Panc1 (cell line): ENCODE results near the gene ARID4B. TPM values are rescaled to one million over a fixed set of nuclear protein-coding genes. Genes with fewer than 3 reads are reported as not detected.
"Not testable (repeated sequence)": the region's sequence is repeated elsewhere in the genome, so short reads cannot be mapped to it uniquely, and the experiment has no call there.

ENCODE experiments used
- ATAC-seq: fragments of 200-7000 bp; cut with Tn5 transposase; 2 replicates; pipeline ENCODE4 v1.9.1; 2020; ENCODE audit warnings: mild to moderate bottlenecking, moderate library complexity
- BruUV-seq: library from RNA; stranded (reverse); fragments of 400-500 nt; replicated peaks from 2 replicates; lab custom pipeline; 2021; lab: Mats Ljungman, UMichigan
- CTCF ChIA-PET: fragments of 300-600 bp; sonication (Branson Sonifier 250); formaldehyde crosslinking; loops from one replicate; lab custom pipeline; 2022; ENCODE audit warnings: antibody characterized with exemption; lab: Charles Lee
- POLR2A ChIA-PET: fragments of 300-600 bp; sonication (Branson Sonifier 250); formaldehyde crosslinking; loops from one replicate; lab custom pipeline; 2022; ENCODE audit warnings: antibody characterized with exemption; lab: Charles Lee
- DNase-seq: peaks from one replicate; pipeline ENCODE4 v3.0.0-alpha.2; 2010; ENCODE audit warnings: low read depth, low spot score
- H3K27ac ChIP-seq: 2 replicates; pipeline ENCODE4 v1.5.1; 2011; ENCODE audit warnings: mild to moderate bottlenecking, low read length, inconsistent platforms
- H3K27me3 ChIP-seq: fragments of 200-500 bp; sonication (Bioruptor generic); 2 replicates; pipeline ENCODE4 v1.6.0; 2014; ENCODE audit warnings: low read length, inconsistent platforms; ENCODE audit not compliant: control insufficient read depth, insufficient read depth
- H3K36me3 ChIP-seq: fragments of 200-500 bp; sonication (Bioruptor generic); 2 replicates; pipeline ENCODE4 v1.5.1; 2014; ENCODE audit warnings: inconsistent platforms, mild to moderate bottlenecking, low read length, moderate library complexity; ENCODE audit not compliant: control insufficient read depth, insufficient read depth
- H3K4me1 ChIP-seq: 2 replicates; pipeline ENCODE4 v1.5.1; 2011; ENCODE audit warnings: inconsistent platforms, mild to moderate bottlenecking, low read length, moderate library complexity; ENCODE audit not compliant: control insufficient read depth, insufficient read depth
- H3K4me3 ChIP-seq, 2 experiments: 2 replicates each; pipeline ENCODE4 v1.5.1; 2011 to 2012; ENCODE audit warnings: low read depth in 2 of 2, low read length in 2 of 2, mild to moderate bottlenecking in 2 of 2, inconsistent platforms in 1 of 2, moderate library complexity in 1 of 2
- H3K9me3 ChIP-seq: fragments of 200-500 bp; sonication (Bioruptor generic); 2 replicates; pipeline ENCODE4 v1.5.1; 2014; ENCODE audit warnings: low read depth, mild to moderate bottlenecking, inconsistent platforms, low read length, moderate library complexity; ENCODE audit not compliant: control insufficient read depth, insufficient read depth
- POLR2AphosphoS5 ChIP-seq: IDR thresholded peaks from 2 replicates; pipeline ENCODE4 v1.6.1; 2012; ENCODE audit warnings: mild to moderate bottlenecking, low read depth, low read length, moderate library complexity
- SIN3A ChIP-seq: IDR thresholded peaks from 2 replicates; pipeline ENCODE4 v1.6.1; 2012; ENCODE audit warnings: low read depth, mild to moderate bottlenecking, low read length, moderate library complexity, borderline replicate concordance; ENCODE audit not compliant: insufficient read depth
- TCF7L2 ChIP-seq: IDR thresholded peaks from 2 replicates; pipeline ENCODE4 v1.6.1; 2011; ENCODE audit warnings: mild to moderate bottlenecking, low read depth, low read length, inconsistent platforms
- in situ Hi-C: cut with HindIII; loops from 2 replicates; pipeline ENCODE4 v1.10.0; 2016; ENCODE audit warnings: low sequenced_read_pairs, low pct_unique_long_range_greater_than_20kb
- intact Hi-C: fragments of 100-400 bp; cut with micrococcal nuclease; formaldehyde crosslinking; loops from one replicate; pipeline ENCODE4 v1.10.0; 2022; ENCODE audit not compliant: unreplicated experiment
- total RNA-seq: library from RNA; stranded (reverse); gene quantifications from one replicate; pipeline ENCODE4 v1.2.1, GENCODE V29; 2021; ENCODE audit not compliant: unreplicated experiment
- TF ChIP-seq, protein P1 (sequence below): fragments of 450-650 bp; IDR thresholded peaks from 2 replicates; pipeline ENCODE4 v1.5.1; 2017; ENCODE audit warnings: mild to moderate bottlenecking
- TF ChIP-seq, protein P2 (sequence below), 2 experiments: IDR thresholded peaks; 2 replicates each; pipeline ENCODE4 v1.6.1; 2011 to 2012; ENCODE audit warnings: low read depth in 2 of 2, control low read depth in 1 of 2, low read length in 1 of 2, mild to moderate bottlenecking in 1 of 2, moderate library complexity in 1 of 2; ENCODE audit not compliant: insufficient read depth in 1 of 2

The ARID4B gene
- total RNA-seq, 1 experiment from 2014 or later: 37.5 TPM

DNA sequence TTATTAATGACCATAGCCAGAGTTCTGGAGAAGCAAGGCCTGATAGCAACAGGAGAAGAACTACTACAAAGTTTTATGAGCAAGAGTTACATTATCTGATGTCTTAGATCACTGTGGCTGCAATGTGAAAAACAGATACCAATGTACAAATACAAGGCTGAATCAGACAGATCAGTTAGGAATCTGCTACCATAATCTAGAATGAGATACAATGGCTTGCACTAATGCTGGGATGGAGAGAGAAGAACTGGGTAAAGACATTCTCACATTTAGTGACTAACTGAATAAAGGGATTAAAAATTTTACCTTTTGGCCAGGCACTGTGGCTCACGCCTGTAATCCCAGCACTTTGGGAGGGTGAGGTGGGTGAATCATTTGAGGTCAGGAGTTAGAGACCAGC lies 41.3 kb downstream of the ARID4B start:
- no peak for TF ChIP-seq TCF7L2
- TF ChIP-seq, protein P1, sequence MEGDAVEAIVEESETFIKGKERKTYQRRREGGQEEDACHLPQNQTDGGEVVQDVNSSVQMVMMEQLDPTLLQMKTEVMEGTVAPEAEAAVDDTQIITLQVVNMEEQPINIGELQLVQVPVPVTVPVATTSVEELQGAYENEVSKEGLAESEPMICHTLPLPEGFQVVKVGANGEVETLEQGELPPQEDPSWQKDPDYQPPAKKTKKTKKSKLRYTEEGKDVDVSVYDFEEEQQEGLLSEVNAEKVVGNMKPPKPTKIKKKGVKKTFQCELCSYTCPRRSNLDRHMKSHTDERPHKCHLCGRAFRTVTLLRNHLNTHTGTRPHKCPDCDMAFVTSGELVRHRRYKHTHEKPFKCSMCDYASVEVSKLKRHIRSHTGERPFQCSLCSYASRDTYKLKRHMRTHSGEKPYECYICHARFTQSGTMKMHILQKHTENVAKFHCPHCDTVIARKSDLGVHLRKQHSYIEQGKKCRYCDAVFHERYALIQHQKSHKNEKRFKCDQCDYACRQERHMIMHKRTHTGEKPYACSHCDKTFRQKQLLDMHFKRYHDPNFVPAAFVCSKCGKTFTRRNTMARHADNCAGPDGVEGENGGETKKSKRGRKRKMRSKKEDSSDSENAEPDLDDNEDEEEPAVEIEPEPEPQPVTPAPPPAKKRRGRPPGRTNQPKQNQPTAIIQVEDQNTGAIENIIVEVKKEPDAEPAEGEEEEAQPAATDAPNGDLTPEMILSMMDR: no peak
- TF ChIP-seq, protein P2, sequence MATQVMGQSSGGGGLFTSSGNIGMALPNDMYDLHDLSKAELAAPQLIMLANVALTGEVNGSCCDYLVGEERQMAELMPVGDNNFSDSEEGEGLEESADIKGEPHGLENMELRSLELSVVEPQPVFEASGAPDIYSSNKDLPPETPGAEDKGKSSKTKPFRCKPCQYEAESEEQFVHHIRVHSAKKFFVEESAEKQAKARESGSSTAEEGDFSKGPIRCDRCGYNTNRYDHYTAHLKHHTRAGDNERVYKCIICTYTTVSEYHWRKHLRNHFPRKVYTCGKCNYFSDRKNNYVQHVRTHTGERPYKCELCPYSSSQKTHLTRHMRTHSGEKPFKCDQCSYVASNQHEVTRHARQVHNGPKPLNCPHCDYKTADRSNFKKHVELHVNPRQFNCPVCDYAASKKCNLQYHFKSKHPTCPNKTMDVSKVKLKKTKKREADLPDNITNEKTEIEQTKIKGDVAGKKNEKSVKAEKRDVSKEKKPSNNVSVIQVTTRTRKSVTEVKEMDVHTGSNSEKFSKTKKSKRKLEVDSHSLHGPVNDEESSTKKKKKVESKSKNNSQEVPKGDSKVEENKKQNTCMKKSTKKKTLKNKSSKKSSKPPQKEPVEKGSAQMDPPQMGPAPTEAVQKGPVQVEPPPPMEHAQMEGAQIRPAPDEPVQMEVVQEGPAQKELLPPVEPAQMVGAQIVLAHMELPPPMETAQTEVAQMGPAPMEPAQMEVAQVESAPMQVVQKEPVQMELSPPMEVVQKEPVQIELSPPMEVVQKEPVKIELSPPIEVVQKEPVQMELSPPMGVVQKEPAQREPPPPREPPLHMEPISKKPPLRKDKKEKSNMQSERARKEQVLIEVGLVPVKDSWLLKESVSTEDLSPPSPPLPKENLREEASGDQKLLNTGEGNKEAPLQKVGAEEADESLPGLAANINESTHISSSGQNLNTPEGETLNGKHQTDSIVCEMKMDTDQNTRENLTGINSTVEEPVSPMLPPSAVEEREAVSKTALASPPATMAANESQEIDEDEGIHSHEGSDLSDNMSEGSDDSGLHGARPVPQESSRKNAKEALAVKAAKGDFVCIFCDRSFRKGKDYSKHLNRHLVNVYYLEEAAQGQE (IDR thresholded peaks at IDR 0.05; ENCODE audit: insufficient read depth in 1 of 2, low read depth in 2 of 2, low read length in 1 of 2): no peak
- TF ChIP-seq POLR2AphosphoS5: no peak
- TF ChIP-seq SIN3A: no peak
- no peaks in the 10 kb centered on the region for H3K36me3 ChIP-seq
- DNase-seq (no peak), ATAC-seq (no peak)
- intact Hi-C loops: no loop called here
- no peaks in the 10 kb centered on the region for H3K4me1 ChIP-seq
- no peaks in the 10 kb centered on the region for H3K9me3 ChIP-seq
- in situ Hi-C loops: no loop called here
- POLR2A ChIA-PET: no interaction called here
- CTCF ChIA-PET: no interaction called here
- H3K27me3 ChIP-seq: no peaks in the 10 kb centered on the region
- no TSS peak for BruUV-seq
- H3K4me3 ChIP-seq: no peak overlapping the region
- H3K27ac ChIP-seq: no peak overlapping the region

DNA sequence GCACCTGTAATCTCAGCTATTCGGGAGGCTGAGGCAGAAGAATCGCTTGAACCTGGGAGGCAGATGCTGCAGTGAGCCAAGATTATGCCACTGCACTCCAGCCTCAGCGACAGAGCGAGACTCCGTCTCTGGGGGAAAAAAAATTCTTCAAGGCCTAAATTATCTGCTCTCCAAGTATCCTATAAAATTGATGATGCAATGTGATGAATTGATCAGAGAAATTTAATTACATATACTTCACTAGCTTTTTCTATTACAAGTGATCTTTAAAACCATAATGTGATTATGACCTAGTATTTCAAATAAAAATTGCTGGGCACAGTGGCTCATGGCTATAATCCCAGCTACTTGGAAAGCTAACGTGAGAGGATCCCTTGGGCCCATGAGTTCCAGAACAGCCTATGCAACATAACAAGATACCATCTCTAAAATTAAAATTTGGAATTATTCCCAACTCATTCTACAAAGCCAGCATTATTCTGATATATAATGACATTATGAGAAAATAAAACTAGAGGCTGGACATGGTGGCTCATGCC lies 43.7 kb downstream of the ARID4B start:
- in situ Hi-C loops: no loop called here
- H3K4me3 ChIP-seq: no peak overlapping the region
- POLR2A ChIA-PET: no interaction called here
- no peaks in the 10 kb centered on the region for H3K27me3 ChIP-seq
- intact Hi-C loops: no loop called here
- TF ChIP-seq, protein P1: no peak
- TF ChIP-seq, protein P2 (IDR thresholded peaks at IDR 0.05; ENCODE audit: insufficient read depth in 1 of 2, low read depth in 2 of 2, low read length in 1 of 2): no peak
- no peak for TF ChIP-seq POLR2AphosphoS5
- no peak for TF ChIP-seq SIN3A
- TF ChIP-seq TCF7L2: no peak
- no peaks in the 10 kb centered on the region for H3K36me3 ChIP-seq
- no TSS peak for BruUV-seq
- CTCF ChIA-PET: no interaction called here
- ATAC-seq (no peak), DNase-seq (no peak)
- H3K4me1 ChIP-seq: peaks cover 9% of the 10 kb centered on the region
- no peak overlapping the region for H3K27ac ChIP-seq
- no peaks in the 10 kb centered on the region for H3K9me3 ChIP-seq

DNA sequence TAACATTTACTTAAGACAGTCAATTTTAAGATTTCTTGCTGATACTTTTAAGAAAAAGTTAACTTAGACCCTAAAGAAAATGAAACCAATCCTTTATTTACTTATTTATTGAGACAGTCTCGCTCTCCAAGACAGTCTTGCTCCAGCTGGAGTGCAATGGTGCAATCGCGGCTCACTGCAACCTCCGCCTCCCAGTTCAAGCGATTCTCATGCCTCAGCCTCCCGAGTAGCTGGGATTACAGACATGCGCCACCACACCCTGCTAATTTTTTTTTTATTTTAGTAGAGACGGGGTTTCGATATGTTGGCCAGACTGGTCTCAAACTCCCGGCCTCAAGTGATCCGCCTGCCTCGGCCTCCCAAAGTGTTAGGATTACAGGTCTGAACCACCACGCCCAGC lies 44.3 kb downstream of the ARID4B start:
- H3K9me3 ChIP-seq, H3K27me3 ChIP-seq, H3K27ac ChIP-seq, ATAC-seq, in situ Hi-C loops, DNase-seq, CTCF ChIA-PET, H3K36me3 ChIP-seq, POLR2A ChIA-PET, intact Hi-C loops, H3K4me3 ChIP-seq, BruUV-seq: not testable (repeated sequence)
- H3K4me1 ChIP-seq: peaks cover 14% of the 10 kb centered on the region
